Gastrocnemius medialis (tissue), 4 donors: ENCODE results near the gene RIOK2. TPM values are rescaled to one million over a fixed set of nuclear protein-coding genes. Genes with fewer than 3 reads are reported as not detected.

Experiments used
- ATAC-seq, 2 donors: fragments of 150-250 bp; one replicate each; pipeline ENCODE4 v1.9.1; 2016
- DNase-seq, 2 donors: peaks; one replicate each; pipeline ENCODE4 v3.0.0-alpha.2; 2019
- H3K27ac ChIP-seq, 4 donors: fragments of 200-600 bp; sonication (generic); 1 replicate in 1 of 4; 2 replicates in 3 of 4; pipeline ENCODE4 v1.5.1; 2016 to 2018; ENCODE audit warnings: mild to moderate bottlenecking in 2 of 4, moderate library complexity in 1 of 4
- H3K27me3 ChIP-seq, 3 donors: fragments of 200-600 bp; sonication (generic) in 2 of 3; 1 replicate in 1 of 3; 2 replicates in 2 of 3; pipeline versions ENCODE4 v1.5.1 to v1.6.0; 2016 to 2019; ENCODE audit warnings: mild to moderate bottlenecking in 1 of 3, moderate library complexity in 1 of 3
- H3K36me3 ChIP-seq, 2 donors: fragments of 200-600 bp; sonication (generic) in 1 of 2; one replicate each; pipeline ENCODE4 v1.5.1; 2017 to 2018
- H3K4me1 ChIP-seq, 2 donors: fragments of 200-600 bp; sonication (generic) in 1 of 2; one replicate each; pipeline ENCODE4 v1.5.1; 2016 to 2017; ENCODE audit warnings: mild to moderate bottlenecking in 2 of 2
- H3K4me3 ChIP-seq, 4 donors: fragments of 200-600 bp; sonication (generic) in 3 of 4; 1 replicate in 1 of 4; 2 replicates in 3 of 4; pipeline ENCODE4 v1.5.1; 2016 to 2019; ENCODE audit warnings: mild to moderate bottlenecking in 2 of 4
- H3K9me3 ChIP-seq, 3 donors: fragments of 200-600 bp; sonication (generic) in 2 of 3; 1 replicate in 1 of 3; 2 replicates in 2 of 3; pipeline ENCODE4 v1.5.1; 2016 to 2019
- POLR2A ChIP-seq, 2 donors: fragments of 450-650 bp; IDR thresholded peaks; one replicate each; pipeline ENCODE4 v1.6.1; 2017; ENCODE audit warnings: antibody characterized with exemption in 2 of 2, mild to moderate bottlenecking in 2 of 2, moderate library complexity in 2 of 2
- in situ Hi-C, 4 donors: fragments of 200-750 bp; cut with MboI; loops; one replicate each; pipeline versions ENCODE4 v1.15.0 to v1.8.0; 2017; ENCODE audit warnings: low sequenced_read_pairs in 4 of 4
- intact Hi-C: fragments of 100-400 bp; cut with DNase I; formaldehyde crosslinking; loops from one replicate; pipeline ENCODE4 v1.15.1; 2023; ENCODE audit warnings: low total_unique reads
- total RNA-seq, 4 donors: library from RNA; depleted of rRNA; stranded (reverse); fragments of >200 nt; gene quantifications; one replicate each; pipeline versions ENCODE4 v1.1.0 to v1.2.3, GENCODE V29; 2016
- TF ChIP-seq, protein P1 (sequence below), 5 experiments: fragments of 450-650 bp in 3 of 5; fragments of 200-600 bp in 2 of 5; sonication (generic) in 2 of 5; IDR thresholded peaks in 4 of 5; conservative IDR thresholded peaks in 1 of 5; 1 replicate in 4 of 5; 2 replicates in 1 of 5; pipeline ENCODE4 v1.5.1; 2016 to 2019; ENCODE audit warnings: antibody characterized with exemption in 5 of 5, mild to moderate bottlenecking in 3 of 5, moderate library complexity in 3 of 5

RIOK2 gene
- total RNA-seq, 4 donors from 2014 or later: 9.8 to 34.4 (median 17.3) TPM

DNA sequence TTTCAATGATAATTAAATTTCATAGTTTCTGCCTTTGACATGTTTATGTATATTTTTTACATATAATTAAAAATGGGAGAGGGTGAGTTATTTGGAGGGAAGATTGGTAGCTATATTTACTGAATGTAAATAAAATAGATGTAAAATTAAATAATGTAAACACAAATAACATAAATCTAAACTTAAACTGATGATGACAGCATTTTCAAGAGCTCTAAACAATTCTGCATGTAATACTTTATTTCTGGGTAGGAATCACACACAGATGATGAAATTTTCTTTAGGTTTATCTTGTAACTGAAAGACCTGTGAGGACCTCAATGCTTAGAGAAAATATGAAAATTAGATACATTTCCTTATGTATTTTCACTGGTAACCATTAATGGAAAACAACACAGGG lies 42.2 kb upstream of the RIOK2 start:
- Histone ChIP-seq H3K9me3 (no peaks in the 10 kb centered on the region), H3K36me3 (no peaks in the 10 kb centered on the region), H3K4me3 (no peak overlapping the region), H3K27me3 (no peaks in the 10 kb centered on the region), H3K27ac (no peak overlapping the region), H3K4me1 (no peaks in the 10 kb centered on the region)
- DNase-seq (no peak), ATAC-seq (no peak)
- in situ Hi-C loops: loop anchor here in 1 of 4 donors (25.0 kb wide), 1 partner anchor 1612 kb away; no protein-coding TSS in a partner anchor
- intact Hi-C loops: no loop called here
- no peak for TF ChIP-seq POLR2A (IDR thresholded peaks at IDR 0.05)
- TF ChIP-seq, protein P1, sequence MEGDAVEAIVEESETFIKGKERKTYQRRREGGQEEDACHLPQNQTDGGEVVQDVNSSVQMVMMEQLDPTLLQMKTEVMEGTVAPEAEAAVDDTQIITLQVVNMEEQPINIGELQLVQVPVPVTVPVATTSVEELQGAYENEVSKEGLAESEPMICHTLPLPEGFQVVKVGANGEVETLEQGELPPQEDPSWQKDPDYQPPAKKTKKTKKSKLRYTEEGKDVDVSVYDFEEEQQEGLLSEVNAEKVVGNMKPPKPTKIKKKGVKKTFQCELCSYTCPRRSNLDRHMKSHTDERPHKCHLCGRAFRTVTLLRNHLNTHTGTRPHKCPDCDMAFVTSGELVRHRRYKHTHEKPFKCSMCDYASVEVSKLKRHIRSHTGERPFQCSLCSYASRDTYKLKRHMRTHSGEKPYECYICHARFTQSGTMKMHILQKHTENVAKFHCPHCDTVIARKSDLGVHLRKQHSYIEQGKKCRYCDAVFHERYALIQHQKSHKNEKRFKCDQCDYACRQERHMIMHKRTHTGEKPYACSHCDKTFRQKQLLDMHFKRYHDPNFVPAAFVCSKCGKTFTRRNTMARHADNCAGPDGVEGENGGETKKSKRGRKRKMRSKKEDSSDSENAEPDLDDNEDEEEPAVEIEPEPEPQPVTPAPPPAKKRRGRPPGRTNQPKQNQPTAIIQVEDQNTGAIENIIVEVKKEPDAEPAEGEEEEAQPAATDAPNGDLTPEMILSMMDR (IDR thresholded peaks at IDR 0.05 in 4 of 5, conservative IDR thresholded peaks at IDR 0.05 in 1 of 5): no peak

GRCh38 chr5:97224112-97224750 lies 41.2 kb upstream of the RIOK2 start:
- in situ Hi-C loops (loop anchor here in 1 of 4 donors (25.0 kb wide), 1 partner anchor 1588 kb away; no protein-coding TSS in a partner anchor), intact Hi-C loops (no loop called here)
- Histone ChIP-seq H3K27ac (no peak overlapping the region), H3K4me3 (no peak overlapping the region), H3K9me3 (no peaks in the 10 kb centered on the region), H3K36me3 (no peaks in the 10 kb centered on the region), H3K27me3 (no peaks in the 10 kb centered on the region), H3K4me1 (no peaks in the 10 kb centered on the region)
- TF ChIP-seq, protein P1 (IDR thresholded peaks at IDR 0.05 in 4 of 5, conservative IDR thresholded peaks at IDR 0.05 in 1 of 5): no peak
- TF ChIP-seq POLR2A (IDR thresholded peaks at IDR 0.05): no peak
- DNase-seq: no peak
- no peak for ATAC-seq

- no peak overlapping the region for H3K27ac ChIP-seq
- no peaks in the 10 kb centered on the region for H3K36me3 ChIP-seq
- H3K9me3 ChIP-seq: no peaks in the 10 kb centered on the region
- DNase-seq: no peak
- no peak for ATAC-seq
- in situ Hi-C loops (loop anchor here in 1 of 4 donors (25.0 kb wide), 1 partner anchor 1589 kb away; no protein-coding TSS in a partner anchor), intact Hi-C loops (no loop called here)
- TF ChIP-seq, protein P1 (IDR thresholded peaks at IDR 0.05 in 4 of 5, conservative IDR thresholded peaks at IDR 0.05 in 1 of 5): no peak
- no peak for TF ChIP-seq POLR2A (IDR thresholded peaks at IDR 0.05)
- H3K4me3 ChIP-seq: no peak overlapping the region
- no peaks in the 10 kb centered on the region for H3K27me3 ChIP-seq
- H3K4me1 ChIP-seq: no peaks in the 10 kb centered on the region
Measured at GRCh38 chr5:97223596-97223995, 40.5 kb upstream of the RIOK2 start.

- no peaks in the 10 kb centered on the region for H3K4me1 ChIP-seq
- no peak for ATAC-seq
- DNase-seq: no peak
- TF ChIP-seq, protein P1 (IDR thresholded peaks at IDR 0.05 in 4 of 5, conservative IDR thresholded peaks at IDR 0.05 in 1 of 5): no peak
- TF ChIP-seq POLR2A (IDR thresholded peaks at IDR 0.05): no peak
- H3K9me3 ChIP-seq: no peaks in the 10 kb centered on the region
- intact Hi-C loops (no loop called here), in situ Hi-C loops (loop anchor here in 1 of 4 donors (25.0 kb wide), 1 partner anchor 1603 kb away; no protein-coding TSS in a partner anchor)
- no peak overlapping the region for H3K4me3 ChIP-seq
- H3K27me3 ChIP-seq: no peaks in the 10 kb centered on the region
- H3K36me3 ChIP-seq: no peaks in the 10 kb centered on the region
- H3K27ac ChIP-seq: no peak overlapping the region
Measured at GRCh38 chr5:97209343-97209742, 26.3 kb upstream of the RIOK2 start.
